Panc1 (cell line): Measurements from ENCODE around the gene CKAP4. TPM values are rescaled to one million over a fixed set of nuclear protein-coding genes. Genes with fewer than 3 reads are reported as not detected.

Experiments used
- ATAC-seq: fragments of 200-7000 bp; cut with Tn5 transposase; 2 replicates; pipeline ENCODE4 v1.9.1; 2020; ENCODE audit warnings: mild to moderate bottlenecking, moderate library complexity
- BruUV-seq: library from RNA; stranded (reverse); fragments of 400-500 nt; replicated peaks from 2 replicates; lab custom pipeline; 2021; lab: Mats Ljungman, UMichigan
- CTCF ChIA-PET: fragments of 300-600 bp; sonication (Branson Sonifier 250); formaldehyde crosslinking; loops from one replicate; lab custom pipeline; 2022; ENCODE audit warnings: antibody characterized with exemption; lab: Charles Lee
- POLR2A ChIA-PET: fragments of 300-600 bp; sonication (Branson Sonifier 250); formaldehyde crosslinking; loops from one replicate; lab custom pipeline; 2022; ENCODE audit warnings: antibody characterized with exemption; lab: Charles Lee
- DNase-seq: peaks from one replicate; pipeline ENCODE4 v3.0.0-alpha.2; 2010; ENCODE audit warnings: low read depth, low spot score
- H3K27ac ChIP-seq: 2 replicates; pipeline ENCODE4 v1.5.1; 2011; ENCODE audit warnings: mild to moderate bottlenecking, low read length, inconsistent platforms
- H3K27me3 ChIP-seq: fragments of 200-500 bp; sonication (Bioruptor generic); 2 replicates; pipeline ENCODE4 v1.6.0; 2014; ENCODE audit warnings: low read length, inconsistent platforms; ENCODE audit not compliant: control insufficient read depth, insufficient read depth
- H3K36me3 ChIP-seq: fragments of 200-500 bp; sonication (Bioruptor generic); 2 replicates; pipeline ENCODE4 v1.5.1; 2014; ENCODE audit warnings: inconsistent platforms, mild to moderate bottlenecking, low read length, moderate library complexity; ENCODE audit not compliant: control insufficient read depth, insufficient read depth
- H3K4me1 ChIP-seq: 2 replicates; pipeline ENCODE4 v1.5.1; 2011; ENCODE audit warnings: inconsistent platforms, mild to moderate bottlenecking, low read length, moderate library complexity; ENCODE audit not compliant: control insufficient read depth, insufficient read depth
- H3K4me3 ChIP-seq, 2 experiments: 2 replicates each; pipeline ENCODE4 v1.5.1; 2011 to 2012; ENCODE audit warnings: low read depth in 2 of 2, low read length in 2 of 2, mild to moderate bottlenecking in 2 of 2, inconsistent platforms in 1 of 2, moderate library complexity in 1 of 2
- H3K9me3 ChIP-seq: fragments of 200-500 bp; sonication (Bioruptor generic); 2 replicates; pipeline ENCODE4 v1.5.1; 2014; ENCODE audit warnings: low read depth, mild to moderate bottlenecking, inconsistent platforms, low read length, moderate library complexity; ENCODE audit not compliant: control insufficient read depth, insufficient read depth
- CTCF ChIP-seq: fragments of 450-650 bp; IDR thresholded peaks from 2 replicates; pipeline ENCODE4 v1.5.1; 2017; ENCODE audit warnings: mild to moderate bottlenecking
- POLR2AphosphoS5 ChIP-seq: IDR thresholded peaks from 2 replicates; pipeline ENCODE4 v1.6.1; 2012; ENCODE audit warnings: mild to moderate bottlenecking, low read depth, low read length, moderate library complexity
- REST ChIP-seq, 2 experiments: IDR thresholded peaks; 2 replicates each; pipeline ENCODE4 v1.6.1; 2011 to 2012; ENCODE audit warnings: low read depth in 2 of 2, control low read depth in 1 of 2, low read length in 1 of 2, mild to moderate bottlenecking in 1 of 2, moderate library complexity in 1 of 2; ENCODE audit not compliant: insufficient read depth in 1 of 2
- SIN3A ChIP-seq: IDR thresholded peaks from 2 replicates; pipeline ENCODE4 v1.6.1; 2012; ENCODE audit warnings: low read depth, mild to moderate bottlenecking, low read length, moderate library complexity, borderline replicate concordance; ENCODE audit not compliant: insufficient read depth
- TCF7L2 ChIP-seq: IDR thresholded peaks from 2 replicates; pipeline ENCODE4 v1.6.1; 2011; ENCODE audit warnings: mild to moderate bottlenecking, low read depth, low read length, inconsistent platforms
- in situ Hi-C: cut with HindIII; loops from 2 replicates; pipeline ENCODE4 v1.10.0; 2016; ENCODE audit warnings: low sequenced_read_pairs, low pct_unique_long_range_greater_than_20kb
- intact Hi-C: fragments of 100-400 bp; cut with micrococcal nuclease; formaldehyde crosslinking; loops from one replicate; pipeline ENCODE4 v1.10.0; 2022; ENCODE audit not compliant: unreplicated experiment
- total RNA-seq: library from RNA; stranded (reverse); gene quantifications from one replicate; pipeline ENCODE4 v1.2.1, GENCODE V29; 2021; ENCODE audit not compliant: unreplicated experiment

Gene CKAP4
- total RNA-seq, 1 experiment from 2014 or later = 95.9 TPM

DNA sequence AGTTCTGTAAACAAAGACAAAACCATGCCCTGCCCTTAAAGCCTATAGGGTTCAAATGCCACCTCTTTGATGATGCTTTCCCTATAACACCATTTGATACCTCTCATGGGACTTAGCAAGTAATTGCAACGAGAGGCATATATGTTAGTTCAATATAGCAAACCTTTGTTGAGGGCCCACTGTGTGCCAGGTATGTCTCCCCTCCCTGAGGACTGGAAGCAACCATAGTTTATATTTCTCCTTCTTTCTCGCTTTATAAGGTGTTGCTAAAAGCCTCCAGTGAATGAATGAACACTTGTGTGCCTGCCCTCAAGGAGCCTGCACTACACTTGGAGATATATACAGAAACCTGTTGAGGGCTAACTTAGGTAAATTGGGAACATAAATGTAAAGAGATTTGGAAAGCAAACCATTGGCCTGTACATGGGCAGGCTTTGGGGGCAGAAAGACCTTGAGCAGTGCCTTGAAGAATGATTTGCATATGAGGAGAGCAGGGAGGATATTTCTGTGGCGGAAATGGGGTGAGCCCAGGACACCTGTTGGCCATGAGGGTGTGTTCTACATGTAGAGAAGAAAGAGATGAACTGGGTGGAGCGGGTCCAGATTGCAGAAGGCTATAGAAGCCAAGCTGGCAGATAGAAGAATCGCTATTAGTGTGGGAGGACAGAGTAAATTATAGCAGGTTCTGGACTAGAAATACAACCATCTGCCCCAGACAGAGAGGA, 1.8 kb upstream of the CKAP4 start:
- in situ Hi-C loops = no loop called here

DNA sequence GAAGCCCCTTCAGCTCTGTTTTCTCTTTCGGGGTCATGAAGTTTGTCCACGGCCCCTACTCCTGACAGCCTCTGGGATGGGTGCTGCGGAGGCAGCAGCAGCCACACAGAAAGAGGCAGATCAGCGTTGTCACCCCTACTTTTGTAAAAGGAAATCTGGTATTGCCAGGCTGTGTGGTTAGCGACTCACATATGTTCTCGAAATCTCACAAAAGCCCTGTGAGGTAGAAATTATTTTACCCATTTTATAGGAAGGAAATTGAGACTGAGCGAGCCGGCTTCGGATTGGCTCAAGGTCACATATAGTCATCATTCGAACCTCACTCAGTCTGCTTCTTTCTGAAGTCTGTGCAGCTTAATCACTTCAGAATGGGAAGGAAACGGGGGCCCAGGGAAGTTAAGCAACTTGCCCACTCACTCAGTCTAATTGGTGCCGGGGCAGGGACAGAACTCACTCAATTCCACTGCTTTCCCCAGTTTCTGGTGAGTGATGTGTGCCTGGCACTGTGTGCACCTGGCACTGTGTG, 1.1 kb upstream of the CKAP4 start:
- no TSS peak for BruUV-seq
- Histone ChIP-seq H3K4me3 (peak overlapping the region; percentile 57 to 63), H3K4me1 (peaks cover 4% of the 10 kb centered on the region; the same call in 1 of the 2 replicates), H3K27me3 (no peaks in the 10 kb centered on the region), H3K27ac (peak overlapping the region; percentile 70), H3K9me3 (no peaks in the 10 kb centered on the region), H3K36me3 (no peaks in the 10 kb centered on the region)
- DNase-seq = no peak
- POLR2A ChIA-PET = no interaction called here
- ATAC-seq = no peak
- CTCF ChIA-PET = no interaction called here
- intact Hi-C loops (loop anchor here (5.0 kb wide), 2 partner anchors 112 to 167 kb away; partner anchors contain the start of gene NUAK1), in situ Hi-C loops (no loop called here)
- TF ChIP-seq TCF7L2 (no peak), POLR2AphosphoS5 (no peak), SIN3A (no peak), REST (IDR thresholded peaks at IDR 0.05; ENCODE audit: insufficient read depth in 1 of 2, low read depth in 2 of 2, low read length in 1 of 2) (no peak)

More for the DNA sequence above, 1.8 kb upstream of the CKAP4 start:
- CTCF ChIA-PET = no interaction called here
- Histone ChIP-seq H3K27ac (no peak overlapping the region), H3K36me3 (no peaks in the 10 kb centered on the region), H3K4me3 (no peak overlapping the region), H3K4me1 (peaks cover 4% of the 10 kb centered on the region; the same call in 1 of the 2 replicates), H3K27me3 (no peaks in the 10 kb centered on the region), H3K9me3 (no peaks in the 10 kb centered on the region)
- no peak for ATAC-seq
- DNase-seq = no peak
- no TSS peak for BruUV-seq
- intact Hi-C loops = loop anchor here (5.0 kb wide), 2 partner anchors 112 to 167 kb away; partner anchors contain the start of gene NUAK1
- TF ChIP-seq POLR2AphosphoS5 = no peak
- TF ChIP-seq CTCF = no peak
- TF ChIP-seq REST (IDR thresholded peaks at IDR 0.05; ENCODE audit: insufficient read depth in 1 of 2, low read depth in 2 of 2, low read length in 1 of 2) = no peak
- TF ChIP-seq TCF7L2 = no peak
- no peak for TF ChIP-seq SIN3A
- POLR2A ChIA-PET = no interaction called here
